Left forelimb (tissue), 1 donor: Measurements from ENCODE around the gene DOCK3.
"Not testable (repeated sequence)": the region's sequence is repeated elsewhere in the genome, so short reads cannot be mapped to it uniquely, and the experiment has no call there.

Experiments used
- DNase-seq: peaks from one replicate; pipeline ENCODE4 v3.0.0-alpha.2; 2018; ENCODE audit warnings: low spot score

The DOCK3 gene

DNA sequence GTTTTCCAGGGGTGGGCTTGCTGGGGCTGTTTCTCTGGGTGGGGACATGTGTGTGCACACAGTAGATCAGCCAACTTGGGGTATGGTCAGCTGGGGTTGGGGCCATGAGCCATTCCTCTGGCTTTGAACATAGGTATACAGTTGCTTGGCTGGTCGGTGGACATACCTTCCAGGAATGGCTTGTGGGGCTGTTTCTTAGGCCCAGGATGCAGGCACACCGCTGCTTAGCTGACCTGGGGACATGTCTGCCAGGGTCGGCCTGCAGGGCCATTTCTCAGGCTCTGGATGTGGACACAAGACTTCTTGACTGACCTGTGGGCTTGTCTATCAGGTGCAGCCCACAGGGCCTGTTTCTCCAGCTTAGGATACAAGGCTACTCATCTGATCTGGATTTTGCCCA is 130.6 kb downstream of the DOCK3 start:
- no peak for DNase-seq

DNA sequence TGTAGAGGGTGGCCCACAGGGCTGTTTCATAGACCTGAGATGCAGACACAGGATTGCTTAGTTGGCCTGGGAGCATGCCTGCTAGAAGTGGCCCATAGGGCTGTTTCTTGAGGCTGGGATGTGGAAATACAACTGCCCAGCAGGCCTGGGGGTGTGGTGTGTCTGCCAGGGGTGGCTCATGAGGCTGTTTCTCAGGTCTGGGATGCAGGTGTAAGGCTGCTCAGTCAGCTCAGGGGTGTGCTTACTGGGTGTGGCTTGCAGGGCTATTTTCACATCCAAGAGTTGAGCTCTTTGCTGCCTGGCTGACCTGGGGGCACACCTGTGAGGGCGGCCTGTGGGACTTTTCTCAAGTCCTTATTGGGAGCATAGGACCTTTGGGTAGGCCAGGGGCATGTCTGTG is 131.3 kb downstream of the DOCK3 start:
- DNase-seq: no peak

DNA sequence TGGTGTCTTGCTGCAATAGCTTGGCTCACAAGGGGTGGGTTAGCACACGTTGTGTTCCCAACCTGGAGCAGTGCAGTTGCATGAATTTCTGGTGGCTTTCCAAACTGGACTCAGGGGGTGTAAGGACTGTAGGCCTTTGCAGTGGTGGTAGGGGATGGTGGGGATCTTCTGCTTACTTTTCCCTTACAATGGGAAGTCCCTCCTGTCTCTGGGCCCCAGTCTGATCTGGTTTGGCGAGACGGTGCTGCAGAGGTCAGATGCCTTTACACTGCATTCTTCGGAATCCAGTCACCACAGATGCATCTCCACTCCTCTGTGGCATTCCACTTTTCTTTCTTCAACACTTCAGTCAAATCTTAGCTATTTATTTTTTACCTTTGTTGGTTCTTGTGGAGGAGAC is 132.1 kb downstream of the DOCK3 start:
- DNase-seq: no peak

- DNase-seq: no peak
Observed at GRCh38 chr3:50807266-50807665, 132.5 kb downstream of the DOCK3 start.

- DNase-seq: no peak
Observed at GRCh38 chr3:50811893-50812292, 137.2 kb downstream of the DOCK3 start.

- no peak for DNase-seq
Observed at GRCh38 chr3:50815844-50816243, 141.1 kb downstream of the DOCK3 start.

DNA sequence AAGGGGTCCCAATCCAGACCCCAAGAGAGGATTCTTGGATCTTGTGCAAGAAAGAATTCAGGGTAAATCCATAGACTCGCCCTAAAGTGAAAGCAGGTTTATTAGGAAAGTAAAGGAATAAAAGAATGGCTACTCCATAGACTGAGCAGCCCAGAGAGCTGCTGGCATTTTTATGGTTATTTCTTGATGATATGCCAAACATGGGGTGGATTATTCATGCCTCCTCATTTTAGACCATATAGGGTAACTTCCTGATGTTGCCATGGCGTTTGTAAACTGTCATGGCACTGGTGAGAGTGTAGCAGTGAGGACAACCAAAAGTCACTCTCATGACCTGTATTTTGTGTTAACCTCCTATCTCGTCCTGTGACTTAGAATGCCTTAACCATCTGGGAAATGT is 142.2 kb downstream of the DOCK3 start:
- no peak for DNase-seq

DNA sequence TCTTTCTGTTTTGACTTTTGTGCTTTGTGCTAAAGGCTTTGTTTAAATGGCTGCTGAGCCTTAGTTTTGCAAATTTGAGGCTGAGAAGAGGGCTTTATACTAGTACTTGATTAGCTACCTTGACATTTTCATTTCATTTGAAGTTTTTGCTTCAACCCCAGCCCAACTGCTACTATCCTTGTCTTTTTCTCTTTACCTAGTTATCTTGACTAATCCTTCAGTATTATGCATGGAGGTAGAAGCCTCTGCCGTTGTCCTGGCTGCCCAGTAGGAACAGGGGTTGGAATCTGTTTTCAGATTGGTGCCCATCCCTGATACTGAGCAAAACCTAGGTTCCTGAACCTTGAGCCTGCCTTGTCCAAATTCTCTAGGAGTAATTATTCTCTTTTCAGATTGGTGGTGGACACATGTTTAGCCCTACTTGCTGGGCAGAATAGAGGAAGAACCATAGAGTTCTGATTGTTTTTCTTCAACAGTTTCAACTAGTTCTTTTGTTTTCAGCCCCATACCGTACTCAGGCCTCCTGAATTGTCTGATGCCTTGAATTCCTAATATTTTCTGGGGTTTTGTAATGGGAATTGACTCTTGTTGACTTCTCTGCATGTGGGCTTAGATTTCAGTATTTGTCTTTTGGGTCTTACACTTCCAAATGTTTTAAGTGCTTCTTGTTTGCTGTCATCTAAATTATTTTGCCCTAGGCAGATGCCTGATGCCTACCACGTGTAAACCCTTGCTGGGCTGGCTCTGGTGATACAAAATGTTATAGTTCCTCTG is 143.2 kb downstream of the DOCK3 start:
- DNase-seq: no peak

GRCh38 chr3:50819882-50820281 is 145.2 kb downstream of the DOCK3 start:
- no peak for DNase-seq

- no peak for DNase-seq
Observed at GRCh38 chr3:50825841-50826240, 151.1 kb downstream of the DOCK3 start.

- DNase-seq: no peak
Observed at GRCh38 chr3:50830451-50830850, 155.7 kb downstream of the DOCK3 start.

- not testable (repeated sequence) for DNase-seq
Observed at GRCh38 chr3:50831009-50831408, 156.3 kb downstream of the DOCK3 start.

DNA sequence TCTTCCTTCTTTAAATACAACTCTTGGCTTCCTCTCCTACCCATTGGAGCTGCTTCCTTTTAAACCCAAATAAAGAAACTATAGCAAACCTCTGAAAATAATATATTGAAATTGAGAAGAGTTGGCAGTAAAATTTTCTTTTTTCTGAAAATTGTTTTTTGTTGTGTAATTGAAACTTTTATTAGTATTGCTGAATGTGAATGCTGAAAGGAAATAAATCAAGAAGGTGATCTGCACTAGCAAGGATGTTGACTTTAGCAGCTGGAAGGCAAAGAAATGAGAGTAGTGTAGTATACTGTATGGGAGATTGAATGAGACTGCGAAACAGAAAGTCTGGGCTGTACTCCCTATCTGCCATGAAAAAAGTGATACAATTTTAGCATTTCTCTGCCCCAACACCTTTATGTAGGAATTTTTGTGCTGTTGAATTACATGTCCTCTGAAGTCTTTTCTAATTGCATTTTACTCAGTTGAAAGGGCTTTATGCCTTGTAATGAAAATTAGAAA is 166.3 kb downstream of the DOCK3 start:
- no peak for DNase-seq

DNA sequence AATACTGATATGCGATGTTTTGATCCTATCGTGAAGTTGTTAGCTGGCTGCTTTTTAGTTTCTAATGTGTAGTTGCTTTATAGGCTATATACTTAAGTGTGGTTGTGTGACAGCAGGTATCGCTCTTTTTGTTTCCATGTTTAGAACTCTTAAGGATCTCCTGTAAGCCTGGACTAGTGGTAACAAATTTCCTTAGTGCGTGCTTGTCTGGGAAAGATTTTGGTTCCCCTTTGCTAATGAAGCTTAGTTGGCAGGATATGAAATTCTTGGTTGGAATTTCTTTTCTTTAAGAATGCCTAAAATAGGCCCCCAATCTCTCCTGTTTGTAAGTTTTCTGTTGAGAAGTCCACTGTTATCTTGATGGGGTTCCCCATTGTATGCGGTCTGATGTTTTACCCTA is 173.6 kb downstream of the DOCK3 start:
- DNase-seq: no peak

DNA sequence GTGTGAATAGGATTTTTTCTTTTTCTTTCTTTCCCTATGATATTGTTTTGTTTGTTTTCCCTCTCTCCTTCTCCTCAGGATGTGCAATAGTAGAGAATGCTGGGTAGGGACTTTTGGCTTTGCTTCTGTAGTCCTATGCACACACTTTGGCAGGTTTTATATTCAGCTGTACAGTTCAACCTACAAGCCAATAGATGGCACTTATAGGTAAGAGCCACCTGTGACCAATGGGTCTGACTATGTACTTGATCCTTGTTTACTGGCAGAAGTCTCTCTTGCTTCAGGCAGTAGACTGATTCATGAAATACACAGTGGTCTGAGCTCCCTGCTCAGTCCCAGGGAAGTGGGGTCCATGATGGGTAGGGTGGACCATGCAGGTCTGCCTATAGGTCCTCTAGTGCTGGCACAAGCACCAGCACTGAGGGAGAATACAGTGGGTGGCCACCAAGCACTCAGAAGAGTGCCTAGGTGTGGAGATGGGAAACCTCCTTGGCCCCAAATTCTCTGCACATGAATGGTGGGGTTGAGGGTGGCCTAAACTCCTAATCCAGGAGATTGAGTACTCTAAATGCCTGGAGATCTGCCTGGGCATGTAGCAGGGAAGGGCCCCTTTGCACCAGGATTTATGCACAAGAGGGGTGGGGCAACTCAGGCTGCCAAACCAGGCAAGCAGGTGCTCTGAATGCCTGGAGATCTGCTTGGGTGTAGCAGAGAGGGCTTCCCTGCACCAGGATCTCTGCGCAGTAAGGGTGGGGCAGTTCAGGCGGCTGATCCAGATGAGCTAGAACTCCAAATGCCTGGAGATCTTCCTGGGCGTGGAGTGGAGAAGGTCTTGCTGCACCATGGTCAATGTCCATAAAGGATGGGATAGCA is 176.1 kb downstream of the DOCK3 start:
- DNase-seq: no peak

GRCh38 chr3:50853936-50854335 is 179.2 kb downstream of the DOCK3 start:
- no peak for DNase-seq

DNA sequence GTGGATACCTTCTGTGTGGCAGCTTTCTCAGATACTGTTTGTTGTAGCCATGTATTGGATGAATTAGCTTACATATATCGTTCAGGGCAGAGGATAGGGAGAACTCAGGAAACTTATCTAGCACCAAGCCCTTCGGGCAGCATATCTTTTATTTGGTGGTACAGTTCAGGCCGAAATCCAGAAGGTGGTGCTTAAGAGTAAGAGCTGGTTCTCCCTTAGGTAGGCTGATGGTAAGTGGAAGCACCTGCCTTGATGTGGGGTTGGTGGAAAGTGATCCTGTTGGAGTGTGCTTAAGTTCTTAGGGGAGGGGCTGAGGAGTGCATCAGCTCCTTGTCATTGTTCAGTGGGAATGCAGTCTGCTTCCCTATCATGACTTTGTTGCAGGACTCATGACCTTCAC is 187.5 kb downstream of the DOCK3 start:
- DNase-seq: no peak

DNA sequence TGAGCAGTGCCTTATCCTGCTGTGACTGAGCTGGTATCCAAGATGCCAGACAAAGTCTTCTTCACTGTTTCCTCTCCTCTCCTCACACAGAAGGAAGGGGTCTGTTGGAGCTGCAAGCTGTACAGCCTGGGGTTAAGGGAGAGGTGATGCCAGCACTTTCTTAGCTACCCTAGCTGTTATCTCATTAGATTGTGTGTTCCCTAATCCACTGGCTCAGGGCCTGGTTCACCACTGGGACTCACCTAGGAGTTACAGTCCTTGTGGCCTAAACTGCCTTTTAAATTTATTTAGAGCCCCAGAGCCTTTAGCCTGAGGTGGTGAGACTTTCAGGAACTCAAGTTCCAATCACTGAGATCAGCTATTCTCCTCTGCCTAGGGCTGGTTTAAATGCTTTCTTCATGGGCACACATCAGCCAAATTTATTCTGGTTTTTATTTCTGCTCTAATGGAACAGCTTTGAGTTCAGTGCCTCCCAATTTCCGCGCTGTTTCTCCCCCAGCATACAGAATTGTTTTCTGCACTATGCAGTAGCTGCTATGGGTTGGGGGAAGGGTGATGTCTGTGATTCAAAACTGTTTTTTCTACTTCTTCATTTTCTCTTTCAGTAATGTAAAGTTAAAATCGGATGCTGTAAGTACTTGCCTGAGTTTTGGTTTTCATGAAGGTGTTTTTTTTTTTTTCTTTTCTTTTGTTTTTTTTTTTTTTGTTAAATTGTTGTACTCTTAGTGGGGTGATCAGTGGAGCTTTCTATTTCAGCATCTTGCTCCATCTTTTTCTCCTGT is 198.8 kb downstream of the DOCK3 start:
- DNase-seq: no peak

DNA sequence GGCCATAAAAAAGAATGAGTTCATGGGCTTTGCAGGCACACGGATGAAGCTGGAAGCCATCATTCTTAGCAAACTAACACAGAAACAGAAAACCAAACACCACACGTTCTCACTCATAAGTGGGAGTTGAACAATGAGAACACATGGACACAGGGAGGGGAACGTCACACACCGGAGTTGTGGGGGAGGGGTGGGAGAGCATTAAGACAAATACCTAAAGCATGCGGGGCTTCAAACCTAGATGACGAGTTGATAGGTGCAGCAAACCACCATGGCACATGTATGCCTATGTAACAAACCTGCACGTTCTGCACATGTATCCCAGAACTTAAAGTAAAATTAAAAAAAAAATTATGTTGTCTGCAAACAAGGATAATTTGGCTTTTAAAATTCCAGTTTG is 200.1 kb downstream of the DOCK3 start:
- not testable (repeated sequence) for DNase-seq

DNA sequence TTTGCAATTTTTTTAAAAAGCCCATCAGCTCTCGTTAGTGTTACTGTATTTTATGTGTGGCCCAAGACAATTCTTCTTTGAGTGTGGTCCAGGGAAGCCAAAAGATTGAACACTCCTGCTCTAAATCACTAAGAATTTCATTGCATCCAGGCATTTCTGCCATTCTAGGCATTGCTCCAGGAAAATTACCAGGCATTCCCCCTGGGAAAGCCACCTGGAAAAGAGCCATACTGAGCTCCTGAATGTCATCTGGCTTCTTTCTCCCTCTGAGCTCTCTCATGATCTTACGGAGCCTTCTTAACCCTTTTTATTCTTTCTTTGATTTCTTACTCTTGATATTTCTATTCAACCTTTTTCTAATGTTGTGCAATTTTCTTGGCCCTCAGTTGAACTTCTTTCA is 202.2 kb downstream of the DOCK3 start:
- no peak for DNase-seq

GRCh38 chr3:50882733-50883132 is 208.0 kb downstream of the DOCK3 start:
- DNase-seq: not testable (repeated sequence)

DNA sequence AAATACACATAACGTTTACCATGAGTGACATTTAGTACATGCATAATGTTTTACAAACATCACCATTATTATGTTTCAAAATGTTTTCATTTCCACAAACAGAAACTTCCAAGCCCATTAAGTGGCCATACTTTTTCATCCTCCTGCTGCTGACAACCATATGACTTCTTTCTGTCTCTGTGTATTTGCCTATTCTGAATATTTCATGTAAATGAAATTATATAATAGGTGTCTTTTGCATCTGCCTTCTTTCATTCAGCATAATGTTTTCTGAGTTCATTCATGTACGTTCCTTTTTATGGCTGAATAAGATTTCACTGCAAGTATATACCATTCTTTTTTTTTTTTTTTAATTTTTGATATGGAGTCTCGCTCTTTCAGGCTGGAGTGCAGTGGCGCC is 209.0 kb downstream of the DOCK3 start:
- no peak for DNase-seq
